Calu3 (cell line): ENCODE results near the gene MINDY4. TPM values are rescaled to one million over a fixed set of nuclear protein-coding genes. Genes with fewer than 3 reads are reported as not detected.

Source experiments
- BruUV-seq: library from RNA; stranded (reverse); fragments of 400-500 nt; replicated peaks from 2 replicates; lab custom pipeline; 2021; lab: Mats Ljungman, UMichigan
- CTCF ChIA-PET: fragments of 300-600 bp; sonication (Branson Sonifier 250); formaldehyde crosslinking; loops from one replicate; lab custom pipeline; 2022; ENCODE audit warnings: antibody characterized with exemption; lab: Charles Lee
- DNase-seq: peaks from one replicate; pipeline ENCODE4 v3.0.0; 2022
- H3K27ac Mint-ChIP-seq: one replicate; pipeline ENCODE4 v1.8.0; 2022; ENCODE audit warnings: mixed read lengths; ENCODE audit not compliant: unreplicated experiment
- H3K27me3 Mint-ChIP-seq: one replicate; pipeline ENCODE4 v1.8.0; 2022; ENCODE audit warnings: mixed read lengths; ENCODE audit not compliant: unreplicated experiment
- H3K36me3 Mint-ChIP-seq: one replicate; pipeline ENCODE4 v1.8.0; 2022; ENCODE audit warnings: mild to moderate bottlenecking, moderate library complexity, mixed read lengths; ENCODE audit not compliant: insufficient read depth, unreplicated experiment
- H3K4me1 Mint-ChIP-seq: one replicate; pipeline ENCODE4 v1.8.0; 2022; ENCODE audit warnings: mild to moderate bottlenecking, low read depth, mixed read lengths; ENCODE audit not compliant: unreplicated experiment
- H3K4me3 Mint-ChIP-seq: one replicate; pipeline ENCODE4 v1.8.0; 2022; ENCODE audit warnings: mild to moderate bottlenecking, low read depth, moderate library complexity, mixed read lengths; ENCODE audit not compliant: unreplicated experiment
- H3K9me3 Mint-ChIP-seq: one replicate; pipeline ENCODE4 v1.8.0; 2022; ENCODE audit warnings: low read depth, mixed read lengths; ENCODE audit not compliant: unreplicated experiment
- intact Hi-C: fragments of 100-400 bp; cut with micrococcal nuclease; formaldehyde crosslinking; loops from one replicate; pipeline ENCODE4 v1.10.0; 2022; ENCODE audit not compliant: unreplicated experiment
- total RNA-seq: library from RNA; stranded (reverse); gene quantifications from 2 replicates; pipeline ENCODE4 v1.2.3, GENCODE V29; 2022
- TF ChIP-seq, protein P1 (sequence below): fragments of 200-600 bp; IDR thresholded peaks from one replicate; pipeline ENCODE4 v1.8.0; 2022; ENCODE audit warnings: antibody characterized with exemption; ENCODE audit not compliant: unreplicated experiment

The MINDY4 gene
- total RNA-seq, 1 experiment from 2014 or later, result 12.4 TPM

DNA sequence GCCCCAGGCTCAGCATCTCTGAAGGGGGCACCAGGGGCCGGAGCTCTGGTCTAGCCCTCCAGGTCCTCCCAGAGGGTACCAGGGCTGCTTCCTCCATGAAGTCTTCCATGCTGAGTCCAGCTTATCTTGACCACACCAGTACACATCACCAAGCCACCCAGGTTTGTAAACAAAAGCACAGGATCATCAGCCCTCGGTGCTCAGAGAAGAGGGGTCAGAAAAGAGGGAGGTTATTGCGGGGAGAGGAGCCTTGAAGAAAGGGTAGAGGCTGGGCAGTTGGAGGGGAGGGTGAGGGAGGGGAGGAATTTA lies 164.3 kb downstream of the MINDY4 start:
- peak overlapping the region; percentile 67 for H3K27ac Mint-ChIP-seq
- H3K36me3 Mint-ChIP-seq, result peaks cover 11% of the 10 kb centered on the region
- no peak overlapping the region for H3K4me3 Mint-ChIP-seq
- intact Hi-C loops, result no loop called here
- TF ChIP-seq, protein P1, sequence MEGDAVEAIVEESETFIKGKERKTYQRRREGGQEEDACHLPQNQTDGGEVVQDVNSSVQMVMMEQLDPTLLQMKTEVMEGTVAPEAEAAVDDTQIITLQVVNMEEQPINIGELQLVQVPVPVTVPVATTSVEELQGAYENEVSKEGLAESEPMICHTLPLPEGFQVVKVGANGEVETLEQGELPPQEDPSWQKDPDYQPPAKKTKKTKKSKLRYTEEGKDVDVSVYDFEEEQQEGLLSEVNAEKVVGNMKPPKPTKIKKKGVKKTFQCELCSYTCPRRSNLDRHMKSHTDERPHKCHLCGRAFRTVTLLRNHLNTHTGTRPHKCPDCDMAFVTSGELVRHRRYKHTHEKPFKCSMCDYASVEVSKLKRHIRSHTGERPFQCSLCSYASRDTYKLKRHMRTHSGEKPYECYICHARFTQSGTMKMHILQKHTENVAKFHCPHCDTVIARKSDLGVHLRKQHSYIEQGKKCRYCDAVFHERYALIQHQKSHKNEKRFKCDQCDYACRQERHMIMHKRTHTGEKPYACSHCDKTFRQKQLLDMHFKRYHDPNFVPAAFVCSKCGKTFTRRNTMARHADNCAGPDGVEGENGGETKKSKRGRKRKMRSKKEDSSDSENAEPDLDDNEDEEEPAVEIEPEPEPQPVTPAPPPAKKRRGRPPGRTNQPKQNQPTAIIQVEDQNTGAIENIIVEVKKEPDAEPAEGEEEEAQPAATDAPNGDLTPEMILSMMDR, result no peak
- H3K27me3 Mint-ChIP-seq, result no peaks in the 10 kb centered on the region
- CTCF ChIA-PET, result interaction anchor here (0.7 to 1.5 kb wide), 4 partner anchors 14 to 187 kb away, joined by 3 to 4 read pairs (median 4); no protein-coding TSS in a partner anchor
- DNase-seq, result no peak
- BruUV-seq, result no TSS peak
- peaks cover 77% of the 10 kb centered on the region for H3K4me1 Mint-ChIP-seq
- no peaks in the 10 kb centered on the region for H3K9me3 Mint-ChIP-seq

DNA sequence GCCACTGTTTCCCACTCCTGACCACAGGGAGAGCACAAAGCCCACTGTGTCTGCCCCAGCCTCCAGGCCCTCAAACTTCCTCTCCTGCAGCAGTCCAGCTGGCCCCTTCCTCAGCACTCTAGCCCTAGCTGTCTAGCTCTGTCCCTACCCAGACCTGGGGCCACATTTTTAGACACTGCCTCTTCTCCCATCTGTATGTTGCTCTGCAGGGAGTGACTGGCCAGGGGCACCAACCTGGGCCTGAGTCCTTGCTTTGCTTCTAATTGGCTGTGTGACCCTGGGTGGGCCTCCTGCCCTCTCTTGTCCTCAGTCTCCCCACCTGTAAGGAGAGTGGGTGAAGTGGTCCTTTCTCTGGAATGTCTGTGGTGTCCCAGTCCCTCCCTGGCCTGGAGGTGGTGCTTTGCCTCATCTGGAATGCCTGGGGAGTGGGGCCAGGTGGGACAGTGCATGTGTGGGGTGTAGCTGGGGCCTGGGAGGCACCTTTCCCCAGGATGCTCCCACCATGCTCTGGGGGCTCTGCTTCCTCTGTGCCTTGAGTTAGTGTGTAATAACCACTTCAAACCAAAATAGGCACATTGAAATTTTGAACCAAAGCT lies 165.5 kb downstream of the MINDY4 start:
- no peaks in the 10 kb centered on the region for H3K9me3 Mint-ChIP-seq
- no TSS peak for BruUV-seq
- peaks cover 73% of the 10 kb centered on the region for H3K4me1 Mint-ChIP-seq
- peak overlapping the region; percentile 68 for H3K27ac Mint-ChIP-seq
- DNase-seq, result no peak
- CTCF ChIA-PET, result interaction anchor here (1.5 kb wide), 1 partner anchor 137 kb away, joined by 4 read pairs; no protein-coding TSS in a partner anchor
- intact Hi-C loops, result loop anchor here (2.0 kb wide), 1 partner anchor 136 kb away; no protein-coding TSS in a partner anchor
- TF ChIP-seq, protein P1, result no peak
- peaks cover 13% of the 10 kb centered on the region for H3K36me3 Mint-ChIP-seq
- H3K4me3 Mint-ChIP-seq, result no peak overlapping the region
- no peaks in the 10 kb centered on the region for H3K27me3 Mint-ChIP-seq

DNA sequence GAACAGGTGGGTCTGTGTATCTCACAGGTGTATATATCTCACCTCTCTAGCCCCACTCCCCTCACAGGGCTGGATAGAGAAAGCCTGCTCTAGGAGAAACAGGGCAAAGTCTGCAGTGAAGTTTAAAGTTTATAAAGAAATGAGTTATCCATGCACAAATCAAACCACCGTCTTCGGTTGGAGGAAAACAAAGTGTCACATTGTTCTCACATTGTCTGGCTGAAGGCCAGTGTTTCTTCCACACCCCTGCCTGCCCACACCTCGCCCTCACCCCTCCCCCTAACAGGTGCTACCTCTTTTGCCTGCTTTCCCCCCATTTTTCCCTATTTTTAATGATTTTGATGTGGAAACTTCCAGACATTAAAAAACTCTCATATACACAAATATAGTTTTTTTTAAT lies 166.2 kb downstream of the MINDY4 start:
- Mint-ChIP-seq H3K27me3 (no peaks in the 10 kb centered on the region), H3K4me3 (peak overlapping the region; percentile 6), H3K36me3 (peaks cover 19% of the 10 kb centered on the region), H3K9me3 (no peaks in the 10 kb centered on the region), H3K4me1 (peaks cover 73% of the 10 kb centered on the region), H3K27ac (peak overlapping the region; percentile 68)
- CTCF ChIA-PET, result interaction anchor here (0.7 to 1.7 kb wide), 2 partner anchors 40 to 185 kb away, joined by 4 to 11 read pairs; no protein-coding TSS in a partner anchor
- BruUV-seq, result no TSS peak
- intact Hi-C loops, result loop anchor here (2.0 kb wide), 1 partner anchor 137 kb away; no protein-coding TSS in a partner anchor
- DNase-seq, result peak; percentile 93
- TF ChIP-seq, protein P1, result no peak

DNA sequence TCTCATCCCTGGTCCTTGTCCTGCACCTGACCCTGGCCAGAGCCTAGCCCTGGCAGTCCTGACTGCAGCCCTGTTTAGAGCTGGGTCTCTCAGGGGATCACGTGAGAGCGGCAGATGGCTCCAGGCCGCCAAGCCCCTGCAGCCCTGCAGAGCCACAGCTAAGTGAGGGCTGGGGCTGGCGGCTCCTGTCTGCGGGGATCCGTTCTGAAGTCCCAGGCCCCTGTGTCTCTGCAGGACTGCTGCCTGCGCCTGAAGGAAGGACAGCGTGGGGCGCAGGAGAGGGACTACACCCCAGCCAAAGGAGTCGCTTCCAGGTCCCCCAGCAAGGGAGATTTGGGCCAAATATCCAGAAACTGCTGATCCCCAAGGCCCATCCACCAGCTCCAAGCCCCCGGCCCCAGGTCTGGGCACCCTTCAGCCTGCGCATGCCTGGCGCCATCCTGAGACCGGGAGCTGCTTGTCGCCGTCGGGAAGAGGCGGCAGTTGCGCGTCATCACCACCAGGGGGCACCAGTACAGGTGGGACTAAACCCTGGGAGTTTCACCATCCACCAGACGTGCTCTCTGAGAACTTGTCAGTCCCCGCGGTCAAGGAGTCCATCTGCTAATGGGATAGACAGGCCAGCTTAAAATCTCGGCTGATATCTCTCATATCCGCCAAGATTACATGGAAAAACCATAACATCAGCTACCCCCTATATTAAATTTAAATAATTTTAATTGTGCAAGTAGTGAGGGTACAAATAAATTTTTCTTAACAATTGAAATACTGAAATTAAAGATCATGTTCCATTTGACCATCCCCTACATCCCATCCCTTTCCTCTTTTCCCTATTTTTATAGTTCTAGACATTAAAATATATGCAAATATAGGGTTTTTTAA lies 167.5 kb downstream of the MINDY4 start:
- Mint-ChIP-seq H3K27ac (no peak overlapping the region), H3K36me3 (peaks cover 19% of the 10 kb centered on the region), H3K4me1 (peaks cover 72% of the 10 kb centered on the region), H3K4me3 (no peak overlapping the region), H3K9me3 (no peaks in the 10 kb centered on the region), H3K27me3 (no peaks in the 10 kb centered on the region)
- intact Hi-C loops, result loop anchor here (2.0 kb wide), 1 partner anchor 36 kb away; no protein-coding TSS in a partner anchor
- peak; percentile 99 for DNase-seq
- BruUV-seq, result no TSS peak
- CTCF ChIA-PET, result interaction anchor here (0.5 to 2.3 kb wide), 21 partner anchors 9 to 184 kb away, joined by 3 to 16 read pairs (median 4); no protein-coding TSS in a partner anchor
- TF ChIP-seq, protein P1, result peak; percentile 99
